GM23248 (cell line): ENCODE data around the gene CMIP.

Experiments
- EZH2 ChIP-seq: fragments of 200-600 bp; sonication (generic); IDR thresholded peaks from 2 replicates; pipeline ENCODE4 v1.6.1; 2018; ENCODE audit warnings: antibody characterized with exemption, mild to moderate bottlenecking; ENCODE audit not compliant: insufficient read depth, poor library complexity, severe bottlenecking
- EZH2phosphoT487 ChIP-seq: fragments of 200-600 bp; sonication (generic); IDR thresholded peaks from 2 replicates; pipeline ENCODE4 v1.6.1; 2018; ENCODE audit warnings: antibody characterized with exemption, moderate library complexity, mild to moderate bottlenecking, low read depth; ENCODE audit not compliant: insufficient read depth

DNA sequence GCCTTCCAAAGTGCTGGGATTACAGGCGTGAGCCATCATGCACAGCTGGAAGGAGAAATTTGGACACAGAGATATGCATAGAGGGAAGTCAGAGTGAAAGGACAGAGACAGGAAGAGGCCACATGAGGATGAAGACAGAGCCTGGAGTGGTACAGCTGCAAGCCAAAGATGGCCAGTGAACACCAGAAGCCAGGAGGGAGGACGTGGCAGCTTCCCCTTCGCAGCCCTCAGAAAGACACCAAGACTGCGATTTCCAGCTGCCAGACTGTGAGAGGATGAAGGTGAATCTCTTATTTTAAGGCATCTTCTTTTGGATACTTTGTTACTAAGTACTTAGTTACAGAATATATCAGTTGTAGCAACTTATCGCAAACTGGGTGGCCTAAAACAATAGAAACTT, 274.0 kb downstream of the CMIP start:
- TF ChIP-seq EZH2: no peak
- no peak for TF ChIP-seq EZH2phosphoT487
